Measurements from ENCODE around the gene PKM.

- TF ChIP-seq EZH2 (optimal IDR thresholded peaks at IDR 0.05; ENCODE audit: low read depth, low read length) (no peak), CTCF (IDR thresholded peaks at IDR 0.05; ENCODE audit: low read length) (no peak)
Observed at GRCh38 chr15:72195101-72195511, 35.9 kb downstream of the PKM start.

All from MM.1S (cell line).